Airway epithelial cell (primary cell): ENCODE results near the gene UBE2E2. TPM values are rescaled to one million over a fixed set of nuclear protein-coding genes. Genes with fewer than 3 reads are reported as not detected.

ENCODE experiments used
- total RNA-seq: library from RNA; depleted of rRNA; stranded (reverse); fragments of >200 nt; gene quantifications from 2 replicates; pipeline ENCODE4 v1.2.3, GENCODE V29; 2015

UBE2E2 gene
- total RNA-seq, result 31.2 and 119 TPM in 2 replicates

GRCh38 chr3:23202921-23203707 is at the start of gene UBE2E2:
Gene UBE2E2, plus strand, starts transcription at chr3:23203327.

